ENCODE results near the gene OR7G1. TPM values are rescaled to one million over a fixed set of nuclear protein-coding genes. Genes with fewer than 3 reads are reported as not detected.

Gene OR7G1
- total and polyA plus RNA-seq, 10 of the 15 experiments (the other 5 are each of a cell fraction or from before 2014, with no cell fraction given): not detected

DNA sequence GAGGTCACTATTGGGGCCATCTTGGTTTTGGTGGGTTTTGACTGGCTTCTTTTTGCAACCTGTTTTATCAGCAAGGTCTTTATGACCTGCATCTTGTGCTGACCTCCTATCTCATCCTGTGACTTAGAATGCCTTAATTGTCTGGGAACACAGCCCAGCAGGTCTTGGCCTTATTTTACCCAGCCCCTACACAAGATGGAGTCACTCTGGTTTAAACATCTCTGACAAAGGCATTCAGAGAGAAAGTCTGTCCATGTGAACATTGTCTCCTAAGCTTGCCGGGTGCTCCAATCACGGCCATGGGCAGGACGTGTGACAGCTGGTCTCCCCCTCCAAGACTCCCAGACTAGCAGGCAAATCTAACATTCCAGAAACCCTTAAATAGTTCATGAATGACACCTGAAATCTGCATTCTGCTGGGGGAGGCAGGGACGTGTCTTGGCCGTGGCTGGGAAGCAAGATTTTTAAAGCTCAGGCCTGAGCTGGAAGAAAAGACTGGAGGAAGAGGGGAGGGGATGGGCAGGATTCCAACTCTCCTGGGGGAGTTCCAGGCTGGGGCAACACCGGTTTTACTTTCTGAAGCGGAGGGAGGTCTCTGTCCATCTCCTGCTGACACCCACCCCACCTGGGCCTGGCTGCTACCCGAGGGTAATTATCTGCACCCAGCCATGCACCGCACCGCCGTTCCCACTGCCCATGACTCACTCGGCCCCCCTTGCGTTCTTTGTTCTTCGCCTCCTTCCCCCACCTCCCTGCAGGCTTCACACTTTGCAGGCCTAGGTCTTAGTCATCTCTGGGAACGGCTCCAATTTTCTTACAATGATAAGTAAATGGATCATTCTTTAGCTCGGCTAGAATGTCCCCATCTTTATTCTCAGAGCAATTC lies 40.3 kb downstream of the OR7G1 start (continued):
- no peak for TF ChIP-seq RFX5 (IDR thresholded peaks at IDR 0.05; ENCODE audit: low read depth, low read length)

DNA sequence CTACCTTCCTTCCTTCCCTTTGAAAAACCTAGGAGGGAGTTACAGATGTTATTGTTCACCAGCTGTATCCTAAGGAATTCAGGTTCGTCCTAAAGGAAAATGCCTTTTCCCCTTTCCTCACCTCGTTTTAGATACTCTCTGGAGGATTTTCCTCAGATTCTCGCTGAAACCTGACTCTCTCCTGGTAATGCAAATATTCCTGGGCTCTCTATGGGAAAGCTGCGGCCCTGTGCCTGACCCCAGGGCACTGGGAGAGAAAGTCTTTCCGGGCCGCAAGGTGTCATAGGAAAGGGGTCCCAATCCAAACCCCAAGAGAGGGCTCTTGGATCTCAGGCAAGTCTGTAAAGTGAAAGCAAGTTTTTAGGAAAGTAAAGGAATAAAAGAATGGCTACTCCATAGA lies 41.8 kb downstream of the OR7G1 start:
- SMC1A ChIA-PET (ENCODE audit: uncharacterized antibody, unreplicated experiment): interaction anchor here (0.5 kb wide), 1 partner anchor 239 kb away, joined by 3 read pairs; no protein-coding TSS in a partner anchor
- TF ChIP-seq, protein P1, sequence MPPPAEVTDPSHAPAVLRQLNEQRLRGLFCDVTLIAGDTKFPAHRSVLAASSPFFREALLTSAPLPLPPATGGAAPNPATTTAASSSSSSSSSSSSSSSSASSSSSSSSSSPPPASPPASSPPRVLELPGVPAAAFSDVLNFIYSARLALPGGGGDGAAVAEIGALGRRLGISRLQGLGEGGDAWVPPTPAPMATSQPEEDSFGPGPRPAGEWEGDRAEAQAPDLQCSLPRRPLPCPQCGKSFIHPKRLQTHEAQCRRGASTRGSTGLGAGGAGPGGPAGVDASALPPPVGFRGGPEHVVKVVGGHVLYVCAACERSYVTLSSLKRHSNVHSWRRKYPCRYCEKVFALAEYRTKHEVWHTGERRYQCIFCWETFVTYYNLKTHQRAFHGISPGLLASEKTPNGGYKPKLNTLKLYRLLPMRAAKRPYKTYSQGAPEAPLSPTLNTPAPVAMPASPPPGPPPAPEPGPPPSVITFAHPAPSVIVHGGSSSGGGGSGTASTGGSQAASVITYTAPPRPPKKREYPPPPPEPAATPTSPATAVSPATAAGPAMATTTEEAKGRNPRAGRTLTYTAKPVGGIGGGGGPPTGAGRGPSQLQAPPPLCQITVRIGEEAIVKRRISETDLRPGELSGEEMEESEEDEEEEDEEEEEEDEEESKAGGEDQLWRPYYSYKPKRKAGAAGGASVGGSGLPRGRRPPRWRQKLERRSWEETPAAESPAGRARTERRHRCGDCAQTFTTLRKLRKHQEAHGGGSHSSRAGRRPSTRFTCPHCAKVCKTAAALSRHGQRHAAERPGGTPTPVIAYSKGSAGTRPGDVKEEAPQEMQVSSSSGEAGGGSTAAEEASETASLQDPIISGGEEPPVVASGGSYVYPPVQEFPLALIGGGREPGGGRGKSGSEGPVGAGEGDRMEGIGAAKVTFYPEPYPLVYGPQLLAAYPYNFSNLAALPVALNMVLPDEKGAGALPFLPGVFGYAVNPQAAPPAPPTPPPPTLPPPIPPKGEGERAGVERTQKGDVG (CRISPR knock-in tag; IDR thresholded peaks at IDR 0.05): no peak
- no peak for TF ChIP-seq KLF5 (IDR thresholded peaks at IDR 0.05; ENCODE audit: partially characterized antibody)
- no peak for TF ChIP-seq NFIC (IDR thresholded peaks at IDR 0.05; ENCODE audit: low read depth, low read length)
- TF ChIP-seq, protein P2, sequence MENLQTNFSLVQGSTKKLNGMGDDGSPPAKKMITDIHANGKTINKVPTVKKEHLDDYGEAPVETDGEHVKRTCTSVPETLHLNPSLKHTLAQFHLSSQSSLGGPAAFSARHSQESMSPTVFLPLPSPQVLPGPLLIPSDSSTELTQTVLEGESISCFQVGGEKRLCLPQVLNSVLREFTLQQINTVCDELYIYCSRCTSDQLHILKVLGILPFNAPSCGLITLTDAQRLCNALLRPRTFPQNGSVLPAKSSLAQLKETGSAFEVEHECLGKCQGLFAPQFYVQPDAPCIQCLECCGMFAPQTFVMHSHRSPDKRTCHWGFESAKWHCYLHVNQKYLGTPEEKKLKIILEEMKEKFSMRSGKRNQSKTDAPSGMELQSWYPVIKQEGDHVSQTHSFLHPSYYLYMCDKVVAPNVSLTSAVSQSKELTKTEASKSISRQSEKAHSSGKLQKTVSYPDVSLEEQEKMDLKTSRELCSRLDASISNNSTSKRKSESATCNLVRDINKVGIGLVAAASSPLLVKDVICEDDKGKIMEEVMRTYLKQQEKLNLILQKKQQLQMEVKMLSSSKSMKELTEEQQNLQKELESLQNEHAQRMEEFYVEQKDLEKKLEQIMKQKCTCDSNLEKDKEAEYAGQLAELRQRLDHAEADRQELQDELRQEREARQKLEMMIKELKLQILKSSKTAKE (IDR thresholded peaks at IDR 0.05; ENCODE audit: low read depth, poor library complexity, severe bottlenecking): no peak
- TF ChIP-seq YY1 (IDR thresholded peaks at IDR 0.05; ENCODE audit: low read depth, low read length): no peak
- TF ChIP-seq, protein P3, sequence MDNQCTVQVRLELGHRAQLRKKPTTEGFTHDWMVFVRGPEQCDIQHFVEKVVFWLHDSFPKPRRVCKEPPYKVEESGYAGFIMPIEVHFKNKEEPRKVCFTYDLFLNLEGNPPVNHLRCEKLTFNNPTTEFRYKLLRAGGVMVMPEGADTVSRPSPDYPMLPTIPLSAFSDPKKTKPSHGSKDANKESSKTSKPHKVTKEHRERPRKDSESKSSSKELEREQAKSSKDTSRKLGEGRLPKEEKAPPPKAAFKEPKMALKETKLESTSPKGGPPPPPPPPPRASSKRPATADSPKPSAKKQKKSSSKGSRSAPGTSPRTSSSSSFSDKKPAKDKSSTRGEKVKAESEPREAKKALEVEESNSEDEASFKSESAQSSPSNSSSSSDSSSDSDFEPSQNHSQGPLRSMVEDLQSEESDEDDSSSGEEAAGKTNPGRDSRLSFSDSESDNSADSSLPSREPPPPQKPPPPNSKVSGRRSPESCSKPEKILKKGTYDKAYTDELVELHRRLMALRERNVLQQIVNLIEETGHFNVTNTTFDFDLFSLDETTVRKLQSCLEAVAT (IDR thresholded peaks at IDR 0.05): no peak
- no peak for TF ChIP-seq HDAC2 (IDR thresholded peaks at IDR 0.05)
- TF ChIP-seq, protein P4, sequence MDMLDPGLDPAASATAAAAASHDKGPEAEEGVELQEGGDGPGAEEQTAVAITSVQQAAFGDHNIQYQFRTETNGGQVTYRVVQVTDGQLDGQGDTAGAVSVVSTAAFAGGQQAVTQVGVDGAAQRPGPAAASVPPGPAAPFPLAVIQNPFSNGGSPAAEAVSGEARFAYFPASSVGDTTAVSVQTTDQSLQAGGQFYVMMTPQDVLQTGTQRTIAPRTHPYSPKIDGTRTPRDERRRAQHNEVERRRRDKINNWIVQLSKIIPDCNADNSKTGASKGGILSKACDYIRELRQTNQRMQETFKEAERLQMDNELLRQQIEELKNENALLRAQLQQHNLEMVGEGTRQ (IDR thresholded peaks at IDR 0.05; ENCODE audit: borderline replicate concordance, low read depth, low read length): no peak
- TF ChIP-seq, protein P5, sequence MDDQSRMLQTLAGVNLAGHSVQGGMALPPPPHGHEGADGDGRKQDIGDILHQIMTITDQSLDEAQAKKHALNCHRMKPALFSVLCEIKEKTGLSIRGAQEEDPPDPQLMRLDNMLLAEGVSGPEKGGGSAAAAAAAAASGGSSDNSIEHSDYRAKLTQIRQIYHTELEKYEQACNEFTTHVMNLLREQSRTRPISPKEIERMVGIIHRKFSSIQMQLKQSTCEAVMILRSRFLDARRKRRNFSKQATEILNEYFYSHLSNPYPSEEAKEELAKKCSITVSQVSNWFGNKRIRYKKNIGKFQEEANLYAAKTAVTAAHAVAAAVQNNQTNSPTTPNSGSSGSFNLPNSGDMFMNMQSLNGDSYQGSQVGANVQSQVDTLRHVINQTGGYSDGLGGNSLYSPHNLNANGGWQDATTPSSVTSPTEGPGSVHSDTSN (IDR thresholded peaks at IDR 0.05; ENCODE audit: insufficient replicate concordance, low read depth, low read length): no peak

More for the DNA sequence above, 41.8 kb downstream of the OR7G1 start:
- ChIA-PET CTCF (no interaction called here), POLR2A (no interaction called here), RAD21 (ENCODE audit: unreplicated experiment) (no interaction called here)
- FAIRE-seq: no peak
- Histone ChIP-seq H2AFZ (ENCODE audit: control insufficient read depth, low read depth, low read length) (no peak overlapping the region), H4K20me1 (ENCODE audit: control insufficient read depth, insufficient read depth) (no peaks in the 10 kb centered on the region), H3K4me1 (ENCODE audit: control insufficient read depth, insufficient read depth, low read length) (no peaks in the 10 kb centered on the region), H3K36me3 (ENCODE audit: control insufficient read depth in 2 of 2, insufficient read depth in 2 of 2, low read length in 1 of 2) (no peaks in the 10 kb centered on the region), H3K4me3 (no peak overlapping the region), H3K27me3 (replicated peaks in 1 of 2; ENCODE audit: control insufficient read depth in 2 of 2, insufficient read depth in 2 of 2, low read length in 1 of 2) (no peaks in the 10 kb centered on the region), H3K79me2 (ENCODE audit: control insufficient read depth, insufficient read depth, low read length) (no peaks in the 10 kb centered on the region), H3K9me3 (replicated peaks; ENCODE audit: control insufficient read depth, insufficient read depth, low read length) (no peaks in the 10 kb centered on the region; the same call in 2 of the 3 replicates), H3K27ac (ENCODE audit: control insufficient read depth, insufficient read depth) (no peak overlapping the region), H3K4me2 (ENCODE audit: control insufficient read depth, insufficient read depth) (no peak overlapping the region), H3K9ac (ENCODE audit: control insufficient read depth, insufficient read depth, low read length) (no peak overlapping the region)
- in situ Hi-C loops (cut with MboI): no loop called here
- intact Hi-C loops (cut with micrococcal nuclease; ENCODE audit: unreplicated experiment): loop anchor here (10.0 kb wide), 1 partner anchor 419 kb away; no protein-coding TSS in a partner anchor
- BruUV-seq (replicated peaks): no TSS peak
- 38% methylated on average over 6 of the region's 6 CpGs for WGBS (ENCODE audit: insufficient coverage, insufficient replicate concordance, low lambda C conversion rate, missing lambda C conversion rate)
- ATAC-seq: no peak
- no peak for DNase-seq (ENCODE audit: low read depth, low spot score)
